HG02938 (cell line): Measurements from ENCODE around the gene TFG.
"Not testable (repeated sequence)": the region's sequence is repeated elsewhere in the genome, so short reads cannot be mapped to it uniquely, and the experiment has no call there.

Experiments
- ATAC-seq: cut with Tn5 transposase; IDR thresholded peaks from one replicate; pipeline ENCODE4 v1.9.1; 2021; ENCODE audit warnings: mild to moderate bottlenecking, moderate library complexity; ENCODE audit not compliant: unreplicated experiment

The TFG gene

GRCh38 chr3:100708989-100709841 is at the start of gene TFG:
Gene TFG (plus strand): TSS chr3:100709494. CDS start chr3:100713686, 4,192 bp downstream.
- ATAC-seq: peak; percentile 92

GRCh38 chr3:100661294-100661693 is 48.0 kb upstream of the TFG start:
- not testable (repeated sequence) for ATAC-seq

- ATAC-seq: no peak
These were observed 47.0 kb upstream of the TFG start for GRCh38 chr3:100662113-100662823.

DNA sequence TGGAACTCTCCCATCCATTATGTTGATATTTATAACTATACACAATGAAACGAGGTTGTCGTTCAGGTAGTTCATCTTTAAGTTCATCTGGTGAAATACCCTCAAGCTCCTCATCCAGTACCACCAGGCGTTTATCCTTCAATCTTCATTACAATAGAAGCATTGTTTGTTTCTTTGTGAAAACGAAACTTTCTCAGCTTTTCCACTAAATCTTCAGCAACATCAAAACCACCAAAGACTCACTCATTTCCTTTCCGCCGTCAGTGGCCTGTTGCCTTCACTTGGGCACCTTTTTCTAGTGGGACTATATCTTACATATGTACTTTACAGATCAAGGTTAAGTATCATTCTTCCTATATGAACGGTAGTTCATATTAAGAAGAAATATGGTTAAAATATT is 44.1 kb upstream of the TFG start:
- no peak for ATAC-seq

DNA sequence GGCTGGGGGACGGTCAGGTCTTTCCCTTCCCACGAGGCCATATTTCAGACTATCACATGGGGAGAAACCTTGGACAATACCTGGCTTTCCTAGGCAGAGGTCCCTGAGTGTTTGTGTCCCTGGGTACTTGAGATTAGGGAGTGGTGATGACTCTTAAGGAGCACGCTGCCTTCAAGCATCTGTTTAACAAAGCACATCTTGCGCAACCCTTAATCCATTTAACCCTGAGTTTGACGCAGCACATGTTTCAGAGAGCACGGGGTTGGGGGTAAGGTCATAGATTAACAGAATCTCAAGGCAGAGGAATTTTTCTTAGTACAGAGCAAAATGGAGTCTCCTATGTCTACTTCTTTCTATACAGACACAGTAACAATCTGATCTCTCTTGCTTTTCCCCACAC is 42.6 kb upstream of the TFG start:
- not testable (repeated sequence) for ATAC-seq

DNA sequence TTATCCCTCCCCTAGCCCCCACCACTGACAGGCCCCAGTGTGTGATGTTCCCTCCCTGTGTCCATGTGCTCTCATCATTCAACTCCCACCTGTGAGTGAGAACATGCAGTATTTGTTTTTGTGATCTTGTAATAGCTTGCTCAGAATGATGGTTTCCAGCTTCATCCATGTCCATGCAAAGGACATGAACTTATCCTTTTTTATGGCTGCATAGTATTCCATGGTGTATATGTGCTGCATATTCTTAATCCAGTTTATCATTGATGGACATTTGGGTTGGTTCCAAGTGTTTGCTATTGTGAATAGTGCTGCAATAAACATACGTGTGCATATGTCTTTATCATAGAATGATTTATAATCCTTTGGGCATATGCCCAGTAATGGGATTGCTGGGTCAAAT is 42.0 kb upstream of the TFG start:
- not testable (repeated sequence) for ATAC-seq

- ATAC-seq: not testable (repeated sequence)
These were observed 38.3 kb upstream of the TFG start for GRCh38 chr3:100670995-100671394.

DNA sequence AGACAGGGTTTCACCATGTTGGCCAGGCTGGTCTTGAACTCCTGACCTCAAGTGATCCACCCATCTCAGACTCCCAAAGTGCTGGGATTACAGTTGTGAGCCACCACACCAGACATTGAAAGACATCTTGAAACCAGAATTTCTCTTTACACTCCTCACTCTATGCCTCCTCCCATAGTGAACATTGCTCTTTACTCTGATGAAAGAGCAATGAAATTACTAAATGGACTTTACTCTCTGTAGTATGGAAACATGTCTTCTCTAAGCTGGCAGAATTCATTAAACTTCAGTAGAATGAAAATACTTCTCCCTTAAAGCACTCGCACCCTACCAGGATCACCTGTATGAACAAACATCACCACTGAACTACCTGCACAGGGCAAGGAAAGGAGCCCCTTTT is 27.8 kb upstream of the TFG start:
- ATAC-seq: no peak

DNA sequence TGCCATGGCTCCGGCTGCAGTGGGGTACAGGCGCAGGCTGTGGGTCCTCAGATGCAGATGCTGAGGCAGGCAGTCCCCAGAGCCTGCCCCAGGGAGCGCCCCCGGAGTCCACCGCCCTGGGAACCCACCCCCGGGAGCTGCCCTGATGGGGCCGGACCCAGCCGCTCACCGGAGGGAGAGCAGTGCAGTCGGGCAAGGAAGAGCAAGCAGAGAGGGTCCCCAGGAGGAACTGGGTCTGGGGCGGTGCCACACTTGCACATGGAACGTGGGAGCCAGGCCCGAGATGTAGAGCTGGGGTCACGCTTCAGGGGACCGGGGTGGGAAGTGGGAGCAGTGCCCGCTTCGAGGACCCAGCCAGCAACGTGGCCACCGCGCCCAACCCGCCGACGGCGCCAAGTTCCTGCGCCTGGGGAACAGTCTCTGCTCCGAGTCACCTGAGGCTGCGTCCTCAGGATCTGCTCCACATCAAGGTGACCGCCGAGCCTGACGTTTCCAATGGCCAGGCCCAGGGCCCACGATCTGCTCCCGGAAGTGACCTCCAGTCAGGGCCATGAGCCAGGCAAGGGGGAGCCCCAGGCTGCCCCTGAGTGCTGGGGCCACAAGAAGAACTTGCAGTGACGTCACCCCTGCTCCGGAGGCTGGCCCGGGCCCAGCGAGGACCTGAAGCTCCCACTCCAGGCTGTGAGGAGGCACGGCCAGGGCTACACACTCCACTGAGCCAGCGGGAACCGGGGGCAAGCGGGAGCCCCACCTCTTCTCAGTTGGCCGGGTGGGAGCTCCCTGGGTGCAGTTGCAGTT is 27.0 kb upstream of the TFG start:
- ATAC-seq: no peak

- ATAC-seq: no peak
These were observed 26.2 kb upstream of the TFG start for GRCh38 chr3:100682854-100683760.

- no peak for ATAC-seq
These were observed 16.1 kb upstream of the TFG start for GRCh38 chr3:100693225-100693624.

DNA sequence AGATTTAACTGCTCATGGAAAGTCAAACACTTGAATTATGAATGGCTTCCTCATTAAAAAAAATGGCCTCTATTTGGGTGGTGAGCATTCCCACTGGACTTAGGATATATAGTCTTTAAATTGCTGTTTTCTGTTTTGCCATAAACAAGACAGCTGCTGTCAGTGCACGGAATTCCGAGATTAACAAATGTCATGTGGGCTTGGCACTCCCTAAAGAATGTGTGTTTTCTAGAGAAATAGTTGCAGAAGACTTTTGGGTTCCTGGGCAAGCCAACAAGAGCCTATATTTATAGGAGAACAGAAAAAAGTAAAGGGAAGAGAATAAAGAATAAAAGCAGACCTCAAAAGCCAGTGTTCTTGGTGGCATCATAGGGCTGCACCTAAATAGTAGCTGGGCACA is 13.6 kb upstream of the TFG start:
- ATAC-seq: no peak

- ATAC-seq: no peak
These were observed 13.1 kb upstream of the TFG start for GRCh38 chr3:100696161-100696560.

DNA sequence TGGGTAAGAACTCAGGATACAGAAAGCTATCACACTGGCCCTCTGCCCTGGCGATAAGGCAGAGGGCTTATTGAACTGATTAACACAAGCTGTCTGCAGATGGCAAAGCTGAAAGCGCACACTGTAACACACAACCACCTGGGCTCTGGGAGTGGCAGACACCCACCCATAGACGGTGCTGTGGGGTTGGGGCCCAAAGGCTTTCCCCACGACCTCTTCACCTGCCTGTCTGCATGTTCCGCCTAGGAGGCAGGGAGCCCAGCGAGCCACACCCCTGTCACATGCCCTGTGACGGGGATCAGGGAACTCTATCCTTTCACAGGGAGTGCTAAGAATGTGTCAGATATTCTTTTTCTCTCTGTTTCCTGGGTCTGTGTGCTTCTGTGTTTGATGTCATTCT is 12.1 kb upstream of the TFG start:
- ATAC-seq: no peak

DNA sequence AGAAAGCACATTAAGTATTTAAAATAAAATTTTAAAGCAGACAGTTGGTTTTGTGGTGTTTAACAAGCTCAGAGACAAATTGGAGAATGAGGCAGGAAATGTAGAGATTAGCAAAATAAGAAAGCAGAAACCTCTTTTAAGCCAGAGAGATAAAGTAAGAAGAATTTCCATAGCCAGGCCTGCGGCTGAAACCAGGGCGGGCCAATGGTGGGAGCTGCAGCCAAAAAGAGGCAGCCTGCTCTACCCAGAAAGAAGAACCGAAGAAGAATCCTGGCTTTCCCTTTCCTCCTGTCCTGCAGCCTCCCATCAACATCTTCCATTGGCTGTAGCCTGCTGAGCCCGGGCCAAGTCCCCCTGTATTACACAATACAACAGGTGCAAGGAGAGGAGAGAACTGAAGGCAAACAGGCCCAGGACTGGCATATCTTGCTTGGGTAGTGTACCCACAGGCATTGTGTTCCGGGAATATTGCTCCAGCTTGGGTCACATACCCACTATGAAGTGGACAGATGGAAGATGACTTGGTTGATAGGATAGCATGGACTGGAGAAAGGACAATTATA is 11.5 kb upstream of the TFG start:
- no peak for ATAC-seq

DNA sequence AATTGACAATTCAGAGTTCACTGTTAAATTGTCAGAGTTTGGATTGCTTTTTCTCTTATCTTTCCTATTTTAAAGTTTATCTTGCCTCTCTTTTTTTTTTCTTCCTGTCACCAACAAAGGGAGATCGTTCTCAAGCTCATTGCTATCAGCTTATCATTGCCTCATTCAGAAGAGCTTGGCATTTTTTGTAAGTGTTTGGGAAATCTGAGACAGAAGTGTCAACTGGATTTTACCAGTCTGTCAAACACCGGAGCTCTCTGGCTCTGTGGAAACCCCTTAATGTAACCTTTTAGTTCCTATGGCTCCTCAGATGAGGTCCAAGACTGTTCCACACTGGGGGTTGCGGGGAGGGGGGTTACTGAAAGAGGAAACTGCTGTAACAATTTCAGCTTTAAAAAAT is 10.6 kb upstream of the TFG start:
- no peak for ATAC-seq

GRCh38 chr3:100700708-100701107 is 8.6 kb upstream of the TFG start:
- ATAC-seq: no peak

GRCh38 chr3:100702082-100702979 is 7.0 kb upstream of the TFG start:
- no peak for ATAC-seq

GRCh38 chr3:100702980-100703345 is 6.3 kb upstream of the TFG start:
- no peak for ATAC-seq
